Heart left ventricle (tissue), 13 donors: Measurements from ENCODE around the gene SCFD2.

Experiments used
- POLR2A ChIP-seq, 2 donors: fragments of 450-650 bp; IDR thresholded peaks; one replicate each; pipeline ENCODE4 v1.6.1; 2017; ENCODE audit warnings: antibody characterized with exemption in 2 of 2, mild to moderate bottlenecking in 2 of 2, moderate library complexity in 2 of 2
- TF ChIP-seq, protein P1 (sequence below), 12 donors: fragments of 200-600 bp; sonication (generic) in 4 of 12; IDR thresholded peaks; one replicate each; pipeline versions ENCODE4 v1.5.0 to v1.8.0; 2018 to 2022; ENCODE audit warnings: antibody characterized with exemption in 12 of 12, mild to moderate bottlenecking in 5 of 12
- donor health status: ischemic (EF 13 %, LVEDD 7.1; RV severe dilation, severe dysfunction).
- donor health status: DM: no; HTN: yes; CAD: no.
- donor health status: DM: no; HTN: no; CAD: no.
- donor health status: ischemic (EF 25% LVEDD 6.9; RV normal size, moderate dysfunction).
- donor health status: ischemic (EF 25% LVEDD 5.7; RV mildly dilated, moderate dysfunction).
- donor health status: ischemic (EF 35%, LVEDD 5.7; RV mildly dilated, moderate dysfunction).
- donor health status: nonischemic (EF 11% LVEDD 7.7; RV severe dilation, severe dysfunction).
- donor health status: DM: yes; HTN: yes; CAD: no.
- donor health status: PGD.
- donor health status: ischemic (EF 29% LVEDD 5.4; RV normal size, mild dysfunction).
- donor health status: nonischemic (EF 23%, LVEDD 6.1; RV moderate dilation, normal function).

DNA sequence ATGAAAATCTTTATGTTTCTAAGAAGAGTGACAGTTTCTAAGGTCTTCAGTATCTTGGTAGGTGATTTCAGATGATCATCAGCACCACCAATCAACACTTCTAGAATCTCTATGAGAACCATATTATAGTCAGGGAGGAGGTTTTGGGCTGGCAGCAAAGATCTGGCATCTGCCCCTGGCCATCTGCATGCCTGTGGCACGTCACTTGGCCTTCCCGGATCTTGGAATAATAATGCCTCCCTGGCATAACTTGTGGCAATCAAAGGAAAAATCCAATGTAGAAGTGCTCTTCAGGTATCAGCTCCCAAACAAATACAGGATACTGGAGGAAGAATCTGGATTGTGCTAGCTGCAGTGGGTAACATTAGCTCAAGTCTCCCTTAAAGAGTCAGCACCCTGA, 446.4 kb downstream of the SCFD2 start:
- TF ChIP-seq POLR2A (IDR thresholded peaks at IDR 0.05): no peak
- TF ChIP-seq, protein P1, sequence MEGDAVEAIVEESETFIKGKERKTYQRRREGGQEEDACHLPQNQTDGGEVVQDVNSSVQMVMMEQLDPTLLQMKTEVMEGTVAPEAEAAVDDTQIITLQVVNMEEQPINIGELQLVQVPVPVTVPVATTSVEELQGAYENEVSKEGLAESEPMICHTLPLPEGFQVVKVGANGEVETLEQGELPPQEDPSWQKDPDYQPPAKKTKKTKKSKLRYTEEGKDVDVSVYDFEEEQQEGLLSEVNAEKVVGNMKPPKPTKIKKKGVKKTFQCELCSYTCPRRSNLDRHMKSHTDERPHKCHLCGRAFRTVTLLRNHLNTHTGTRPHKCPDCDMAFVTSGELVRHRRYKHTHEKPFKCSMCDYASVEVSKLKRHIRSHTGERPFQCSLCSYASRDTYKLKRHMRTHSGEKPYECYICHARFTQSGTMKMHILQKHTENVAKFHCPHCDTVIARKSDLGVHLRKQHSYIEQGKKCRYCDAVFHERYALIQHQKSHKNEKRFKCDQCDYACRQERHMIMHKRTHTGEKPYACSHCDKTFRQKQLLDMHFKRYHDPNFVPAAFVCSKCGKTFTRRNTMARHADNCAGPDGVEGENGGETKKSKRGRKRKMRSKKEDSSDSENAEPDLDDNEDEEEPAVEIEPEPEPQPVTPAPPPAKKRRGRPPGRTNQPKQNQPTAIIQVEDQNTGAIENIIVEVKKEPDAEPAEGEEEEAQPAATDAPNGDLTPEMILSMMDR (IDR thresholded peaks at IDR 0.05): no peak
